GM21529 (cell line): ENCODE measurements around the gene PCSK6.

Experiments
- ATAC-seq: cut with Tn5 transposase; IDR thresholded peaks from one replicate; pipeline ENCODE4 v1.9.1; 2021; ENCODE audit not compliant: unreplicated experiment

The PCSK6 gene

DNA sequence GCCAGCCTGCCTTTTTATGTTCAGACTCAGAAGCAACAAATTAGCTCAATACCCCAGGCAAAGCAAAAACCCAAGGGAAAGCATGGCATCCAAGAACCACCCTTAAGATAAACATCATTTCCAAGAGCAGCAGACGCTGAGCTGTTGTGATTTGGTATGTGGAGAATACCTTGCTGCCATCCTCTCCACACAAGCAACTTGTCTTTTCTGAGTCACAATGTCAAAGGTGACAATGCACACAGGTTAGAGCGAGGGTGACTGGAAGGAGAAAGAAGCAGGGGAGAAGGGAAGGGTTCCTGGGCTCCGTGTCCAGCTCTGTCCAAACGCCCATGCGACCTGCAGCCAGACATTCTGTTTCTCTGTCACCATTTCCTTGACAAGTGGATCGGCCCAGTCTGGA, 6.0 kb downstream of the PCSK6 start:
- no peak for ATAC-seq

DNA sequence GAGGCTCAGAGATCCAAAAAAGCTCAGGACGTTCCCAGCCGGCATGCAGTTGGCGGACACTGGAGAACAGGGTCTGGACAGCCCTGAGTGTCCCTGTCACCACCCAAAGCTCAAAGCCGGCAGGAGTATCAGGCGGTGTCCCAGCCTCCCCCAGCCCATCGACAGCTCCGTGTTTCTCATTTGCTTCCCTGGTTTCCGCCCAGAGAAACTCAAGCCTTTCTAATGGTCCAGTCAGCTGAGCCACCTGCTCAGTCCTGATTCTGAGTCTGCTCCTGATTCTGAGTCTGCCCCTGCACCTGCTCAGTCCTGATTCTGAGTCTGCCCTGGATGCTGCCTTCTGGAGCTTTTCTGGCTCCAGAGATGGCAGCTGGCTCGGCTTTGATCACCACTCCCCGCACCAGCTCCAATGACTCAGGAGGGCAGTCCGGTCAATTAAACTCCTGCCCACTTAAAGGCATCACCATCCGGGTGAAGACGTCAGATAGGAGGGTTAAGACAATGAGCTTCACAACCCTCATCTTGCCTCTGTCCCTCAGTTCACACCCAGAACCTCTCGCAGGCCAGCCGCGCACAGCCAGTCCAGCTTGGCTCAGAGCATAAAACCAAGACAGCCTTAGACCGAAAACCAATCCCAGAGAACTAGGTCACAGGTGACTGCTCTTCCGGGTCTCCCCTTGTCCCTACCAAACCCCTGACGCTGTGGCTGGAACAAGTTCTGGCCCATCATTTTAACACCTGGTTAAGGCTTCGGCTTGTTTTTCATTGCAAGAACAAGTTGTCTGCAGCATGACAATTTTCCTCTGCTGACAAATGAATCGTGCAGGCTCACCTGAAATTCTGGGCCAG, 6.8 kb downstream of the PCSK6 start:
- ATAC-seq, result no peak

GRCh38 chr15:101481917-101482525, 7.5 kb downstream of the PCSK6 start:
- ATAC-seq, result no peak

DNA sequence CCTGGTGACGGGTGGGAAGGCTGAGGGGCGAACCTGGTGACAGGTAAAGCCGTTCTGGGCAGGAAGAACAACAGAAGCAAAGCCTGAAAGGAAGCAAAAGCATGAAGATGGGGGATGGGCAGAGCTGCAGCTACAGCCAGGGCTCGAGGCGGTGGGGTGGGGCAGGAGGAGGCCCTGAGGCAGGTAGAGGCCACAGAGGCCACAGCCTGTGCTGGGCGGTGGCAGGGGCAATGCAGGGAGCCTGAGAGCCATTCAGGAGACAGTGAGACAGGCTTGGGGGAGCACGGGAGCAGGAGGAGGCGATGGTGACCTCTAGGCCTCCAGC, 8.2 kb downstream of the PCSK6 start:
- ATAC-seq, result no peak

GRCh38 chr15:101480613-101481380, 8.7 kb downstream of the PCSK6 start:
- ATAC-seq, result no peak

DNA sequence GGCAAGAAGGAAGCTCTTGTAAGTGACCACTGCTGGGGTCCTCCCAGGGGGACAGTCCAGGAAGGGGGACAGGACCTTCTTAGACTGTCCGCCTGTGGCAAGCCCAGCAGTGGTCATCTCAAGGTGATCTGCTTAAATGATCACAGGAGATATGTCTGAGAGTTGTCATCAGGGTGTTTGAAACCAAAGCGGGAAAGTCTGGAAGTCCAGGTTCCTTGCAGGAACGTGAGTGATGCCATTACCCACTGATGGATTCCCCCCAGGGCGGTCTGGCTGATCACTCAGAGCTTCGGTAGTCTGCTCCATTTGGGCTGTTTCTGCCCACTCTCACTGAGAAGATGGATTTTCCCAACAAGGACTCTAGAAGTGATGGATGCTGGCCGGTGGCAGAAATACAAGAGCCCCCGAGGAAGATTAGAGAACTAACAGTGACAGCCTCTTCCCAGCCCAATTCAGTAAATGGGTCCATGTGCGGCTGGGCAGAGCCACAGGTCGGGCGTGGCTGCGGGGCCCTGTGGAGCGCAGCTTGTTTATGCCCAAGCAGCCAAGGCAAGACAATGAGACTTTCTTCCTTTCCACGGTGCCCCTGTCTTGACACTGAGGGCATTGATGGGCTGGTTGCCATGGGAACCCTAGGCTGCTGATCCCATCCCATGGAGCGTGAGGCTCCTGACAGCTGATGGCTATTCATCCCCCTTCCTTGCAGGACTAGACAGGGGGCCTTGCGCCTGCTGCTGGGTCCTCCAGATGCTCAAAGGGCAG, 9.5 kb downstream of the PCSK6 start:
- no peak for ATAC-seq

DNA sequence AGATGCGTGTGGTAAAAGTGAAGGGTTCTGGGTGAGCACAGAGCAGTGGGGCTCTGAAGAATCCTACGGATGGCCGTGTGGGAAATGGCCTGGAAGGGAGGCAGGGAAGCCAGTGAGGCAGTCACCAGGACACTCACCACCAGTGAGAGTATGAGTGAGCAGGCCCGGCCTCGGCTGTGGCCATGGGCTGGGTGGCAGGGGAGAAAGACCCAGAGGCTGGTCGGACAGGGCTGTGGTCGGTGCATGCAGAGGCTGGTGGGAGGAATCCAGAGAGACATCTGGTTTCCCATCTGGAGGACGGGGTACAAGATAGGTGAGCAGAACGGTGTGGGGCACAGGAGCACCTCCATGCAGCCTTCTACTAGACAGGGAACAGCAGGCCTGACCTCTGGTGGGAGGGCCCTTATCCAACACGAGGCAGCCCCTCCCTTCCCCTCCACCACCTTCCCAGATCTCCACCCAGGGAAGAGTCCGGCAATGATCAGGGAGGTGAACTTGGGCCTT, 10.1 kb downstream of the PCSK6 start:
- no peak for ATAC-seq

- ATAC-seq, result no peak
Observed at GRCh38 chr15:101478701-101479341, 10.7 kb downstream of the PCSK6 start.

DNA sequence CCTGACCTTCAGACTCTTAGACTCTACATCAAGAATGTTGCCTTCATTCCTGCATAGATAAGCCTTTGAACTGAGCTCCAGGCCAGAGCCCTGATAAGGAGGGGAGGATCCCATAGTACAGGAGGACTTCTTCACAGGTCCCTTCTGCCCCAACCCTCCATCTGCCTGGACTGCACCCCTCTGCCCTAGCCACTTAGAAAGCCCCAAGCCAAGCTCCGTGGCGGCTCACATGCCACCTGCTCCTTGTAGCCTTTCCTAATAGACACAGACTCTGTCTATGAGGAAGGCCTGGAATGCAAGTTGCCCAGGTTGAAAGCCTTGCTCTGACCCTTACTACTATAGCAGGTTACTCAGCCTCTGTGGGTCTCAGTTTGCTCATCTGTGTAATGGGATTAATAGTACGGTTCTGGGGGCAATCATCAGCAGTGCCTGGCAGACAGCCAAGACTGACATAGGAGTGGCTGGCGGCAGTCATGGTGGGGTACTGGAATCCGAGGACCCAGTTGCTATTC, 11.6 kb downstream of the PCSK6 start:
- ATAC-seq, result no peak

- ATAC-seq, result no peak
Observed at GRCh38 chr15:101476756-101477155, 12.8 kb downstream of the PCSK6 start.

GRCh38 chr15:101474983-101475382, 14.5 kb downstream of the PCSK6 start:
- ATAC-seq, result no peak

DNA sequence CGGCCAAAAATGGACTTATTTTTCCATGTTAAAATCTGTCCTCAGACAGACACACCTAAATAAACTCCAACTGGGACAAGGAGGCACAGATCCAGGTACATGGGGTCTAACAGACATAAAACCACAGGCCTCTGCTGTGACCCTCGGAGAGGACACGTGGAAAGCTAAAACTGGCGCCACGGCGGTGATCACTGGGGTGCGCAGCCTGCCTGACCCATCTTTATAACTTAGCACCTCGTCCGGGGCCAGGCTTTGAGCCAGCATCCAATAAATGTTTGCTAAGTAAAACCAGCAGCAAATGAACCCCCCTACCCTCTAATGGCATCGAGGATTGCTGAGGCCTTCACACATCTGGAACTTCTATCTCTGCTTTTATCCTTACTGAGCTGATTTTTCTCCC, 15.3 kb downstream of the PCSK6 start:
- no peak for ATAC-seq

GRCh38 chr15:101472033-101472432, 17.5 kb downstream of the PCSK6 start:
- no peak for ATAC-seq

DNA sequence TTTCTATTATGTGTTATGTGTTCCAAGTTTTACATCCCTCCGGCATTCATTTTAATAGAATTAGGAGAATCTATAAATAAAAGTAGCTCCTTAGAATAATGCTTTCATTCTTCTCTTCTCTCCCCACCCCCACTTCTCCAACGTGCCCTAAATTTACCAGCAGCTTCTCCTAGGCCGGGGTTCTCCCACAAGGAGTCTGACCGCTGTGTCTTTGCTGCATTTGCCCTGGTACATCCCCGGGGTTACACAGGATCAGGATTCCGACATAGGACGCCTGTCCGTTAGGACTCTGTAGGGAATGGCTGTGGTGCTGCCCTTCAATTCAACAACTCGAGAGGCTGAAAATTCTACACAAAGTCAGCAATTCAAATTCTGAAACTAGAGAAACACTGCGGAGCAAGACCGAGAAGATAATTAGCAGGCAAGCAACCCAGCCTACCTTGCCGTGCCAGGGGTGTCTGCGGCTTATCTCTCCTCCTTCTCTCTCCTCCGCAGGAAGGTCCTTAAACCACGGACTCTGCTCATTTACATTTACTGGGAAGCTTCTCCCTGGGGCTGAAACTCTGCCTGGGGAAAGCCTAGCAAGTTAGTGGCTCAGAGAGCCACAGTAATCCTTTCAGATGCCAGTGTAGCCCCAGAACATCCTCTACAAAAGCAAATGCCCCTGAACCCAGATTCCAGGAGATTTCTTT, 18.8 kb downstream of the PCSK6 start:
- ATAC-seq, result no peak

- ATAC-seq, result no peak
Observed at GRCh38 chr15:101469520-101470288, 19.8 kb downstream of the PCSK6 start.

DNA sequence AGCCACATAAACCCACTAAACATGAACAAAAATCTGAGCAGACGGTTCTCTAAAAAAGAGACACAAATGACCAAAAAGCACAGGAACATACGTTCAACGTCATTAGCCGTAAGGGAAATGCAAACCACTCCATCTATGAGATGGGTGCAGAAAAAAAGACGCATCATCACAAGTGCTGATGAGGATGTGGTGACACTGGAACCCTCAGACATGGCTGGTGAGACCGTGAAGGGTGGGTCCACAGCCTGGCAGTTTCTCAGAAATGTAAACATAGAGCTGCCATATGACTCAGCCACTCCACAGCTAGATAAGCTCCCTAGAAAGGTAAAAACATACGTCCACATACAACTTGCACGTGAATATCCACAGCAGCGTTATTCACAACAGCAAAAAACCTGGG, 23.3 kb downstream of the PCSK6 start:
- no peak for ATAC-seq

DNA sequence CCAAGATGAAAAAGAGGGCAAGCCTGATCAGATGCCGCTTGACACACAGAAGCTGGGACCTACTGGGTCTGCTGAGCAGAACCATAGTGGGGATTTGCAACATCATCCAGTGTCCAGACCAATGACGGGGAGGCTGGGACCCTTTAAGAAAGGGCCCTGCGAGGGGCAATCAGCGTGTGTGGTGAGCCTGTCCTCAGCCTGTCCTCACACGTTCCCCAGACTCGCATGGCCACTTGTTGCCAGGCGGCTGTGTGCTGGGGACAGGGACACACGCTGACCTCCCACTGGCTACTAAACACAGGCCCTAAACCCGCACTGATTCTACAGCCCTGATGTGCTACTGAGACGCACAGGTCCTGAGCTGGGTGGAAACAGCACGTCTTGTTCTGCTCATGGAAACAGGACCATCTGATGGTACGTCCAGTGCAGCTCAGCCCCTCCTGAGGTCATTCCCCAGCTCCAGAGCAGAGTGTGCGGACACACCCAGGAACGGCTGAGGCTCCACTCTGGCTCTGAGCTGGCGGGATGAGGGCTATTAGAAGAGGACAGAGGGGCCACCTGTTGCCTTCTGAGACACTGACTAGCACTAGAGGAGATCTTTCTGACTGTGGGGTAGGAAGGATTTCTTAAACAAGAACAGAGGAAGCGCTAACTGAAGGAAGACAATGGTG, 24.4 kb downstream of the PCSK6 start:
- no peak for ATAC-seq

DNA sequence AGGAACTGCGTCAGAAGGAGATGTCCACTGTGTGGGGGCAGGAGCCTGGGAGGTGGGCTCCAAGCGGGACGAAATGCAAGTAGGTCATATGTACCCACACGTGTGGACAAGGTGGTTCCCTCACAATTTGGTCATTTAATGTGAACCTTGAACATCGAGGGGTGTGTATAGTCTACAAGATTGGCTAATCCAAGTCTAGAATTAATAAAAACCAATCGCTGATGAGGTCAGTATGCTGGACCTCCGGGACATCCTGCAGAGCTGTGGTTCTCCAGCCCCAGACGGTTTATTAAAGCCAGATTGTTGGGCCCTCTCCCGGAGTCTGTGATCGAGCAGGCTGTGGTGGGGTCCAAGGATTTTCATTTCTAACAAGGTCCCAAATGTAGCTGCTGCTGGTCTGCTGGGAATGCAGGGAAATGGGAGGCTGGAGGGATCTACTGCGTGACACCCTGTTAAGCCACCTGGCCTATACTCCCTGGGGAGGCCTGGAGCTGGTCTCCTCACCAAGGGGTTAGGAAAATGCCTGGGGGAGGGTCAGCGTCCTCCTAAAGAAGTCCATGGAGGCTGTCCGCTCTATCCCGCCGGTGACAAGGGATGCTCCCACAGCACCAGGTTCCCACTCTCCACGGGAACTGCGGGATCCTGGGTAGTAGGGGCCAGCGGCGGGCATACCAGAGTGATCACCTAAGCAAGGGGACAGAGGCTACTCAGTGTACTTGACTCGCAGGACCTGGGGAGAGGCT, 25.1 kb downstream of the PCSK6 start:
- ATAC-seq, result no peak
